K562 (cell line): ENCODE measurements around the gene SUSD3. TPM values are rescaled to one million over a fixed set of nuclear protein-coding genes. Genes with fewer than 3 reads are reported as not detected.

Experiments used
- ATAC-seq: fragments of 200-7000 bp; cut with Tn5 transposase; 3 replicates; pipeline ENCODE4 v1.9.1; 2020; ENCODE audit warnings: moderate library complexity
- BruUV-seq: library from RNA; stranded (reverse); fragments of 400-500 nt; replicated peaks from 2 replicates; lab custom pipeline; 2021; lab: Mats Ljungman, UMichigan
- CTCF ChIA-PET: fragments of 300-600 bp; formaldehyde crosslinking; extraction: SDS; loops from one replicate; lab custom pipeline; 2021; ENCODE audit warnings: low intra/inter-chr PET ratio; lab: Yijun Ruan, JAX
- POLR2A ChIA-PET: fragments of 300-600, 350-650 bp; sonication (Branson Sonifier 250); formaldehyde crosslinking; extraction: SDS; loops from one replicate; lab custom pipeline; 2021; ENCODE audit warnings: antibody characterized with exemption, inconsistent platforms; lab: Yijun Ruan, JAX
- DNase-seq, 4 experiments: peaks; one replicate each; pipeline versions ENCODE4 v3.0.0 to v3.0.0-alpha.2; 2011 to 2018; ENCODE audit warnings: low spot score in 3 of 4, mixed read lengths in 3 of 4; ENCODE audit errors: extremely low read depth in 1 of 4
- FAIRE-seq: peaks from 2 replicates; lab custom pipeline; 2011; peaks lifted over from hg19 to GRCh38; lab: Jason Lieb, UNC
- H2AFZ ChIP-seq: 2 replicates; pipeline ENCODE4 v1.6.0; 2011; ENCODE audit warnings: low read depth, low read length, control low read depth, inconsistent platforms
- H3K27ac ChIP-seq: fragments of 200-600 bp; 3 replicates; pipeline ENCODE4 v1.8.0; 2011; ENCODE audit warnings: low read depth, mild to moderate bottlenecking, control low read depth, inconsistent platforms, low read length, moderate library complexity, mixed read lengths; ENCODE audit errors: extremely low read depth
- H3K27me3 ChIP-seq, 2 experiments: fragments of 300-600 bp in 1 of 2; 2 replicates in 1 of 2; 3 replicates in 1 of 2; pipeline versions ENCODE4 v1.6.0 to v1.8.0; 2011; ENCODE audit warnings: inconsistent platforms in 2 of 2, low read length in 2 of 2, mild to moderate bottlenecking in 1 of 2, mixed read lengths in 1 of 2, moderate library complexity in 1 of 2; ENCODE audit not compliant: control insufficient read depth in 2 of 2, insufficient read depth in 2 of 2
- H3K36me3 ChIP-seq: fragments of 300-600 bp; 3 replicates; pipeline ENCODE4 v1.8.0; 2011; ENCODE audit warnings: mild to moderate bottlenecking, low read length, inconsistent platforms; ENCODE audit not compliant: control insufficient read depth, insufficient read depth
- H3K4me1 ChIP-seq, 2 experiments: fragments of 200-600 bp in 1 of 2; replicated peaks in 1 of 2; 2 replicates in 1 of 2; 3 replicates in 1 of 2; pipeline versions ENCODE4 v1.5.1 to v1.8.0; 2011; ENCODE audit warnings: inconsistent platforms in 2 of 2, low read length in 2 of 2, mild to moderate bottlenecking in 1 of 2, mixed read lengths in 1 of 2, moderate library complexity in 1 of 2; ENCODE audit not compliant: control insufficient read depth in 2 of 2, insufficient read depth in 2 of 2
- H3K4me2 ChIP-seq: 2 replicates; pipeline ENCODE4 v1.6.1; 2011; ENCODE audit warnings: low read length, control low read depth, inconsistent platforms, mixed read lengths; ENCODE audit not compliant: insufficient read depth
- H3K4me3 ChIP-seq: fragments of 200-600 bp; sonication (generic), shearing (Covaris generic); 2 replicates; pipeline ENCODE4 v1.5.1; 2016; ENCODE audit warnings: control low read depth, inconsistent platforms
- H3K79me2 ChIP-seq: fragments of 200-600 bp; 3 replicates; pipeline ENCODE4 v1.8.0; 2011; ENCODE audit warnings: low read length, inconsistent platforms; ENCODE audit not compliant: control insufficient read depth, insufficient read depth
- H3K9ac ChIP-seq, 2 experiments: 2 replicates each; pipeline versions ENCODE4 v1.6.0 to v1.6.1; 2011; ENCODE audit warnings: low read depth in 2 of 2, low read length in 2 of 2, control low read depth in 1 of 2, inconsistent platforms in 1 of 2, mild to moderate bottlenecking in 1 of 2, mixed read lengths in 1 of 2; ENCODE audit not compliant: insufficient read depth in 1 of 2
- H3K9me1 ChIP-seq: one replicate; pipeline ENCODE4 v1.6.0; 2011; ENCODE audit warnings: inconsistent platforms, mild to moderate bottlenecking, low read length, moderate library complexity; ENCODE audit not compliant: control insufficient read depth, insufficient read depth
- H3K9me3 ChIP-seq: replicated peaks from 2 replicates; pipeline ENCODE4 v1.5.1; 2011; ENCODE audit warnings: low read depth, low read length, inconsistent platforms; ENCODE audit not compliant: control insufficient read depth, insufficient read depth
- H4K20me1 ChIP-seq: replicated peaks from 2 replicates; pipeline ENCODE4 v1.6.1; 2011; ENCODE audit warnings: low read length, inconsistent platforms, mixed read lengths; ENCODE audit not compliant: control insufficient read depth, insufficient read depth
- ARHGAP35 ChIP-seq: fragments of 450-650 bp; IDR thresholded peaks from 2 replicates; pipeline ENCODE4 v1.6.1; 2018; ENCODE audit not compliant: partially characterized antibody
- BRF1 ChIP-seq: IDR thresholded peaks from 3 replicates; pipeline ENCODE4 v1.6.1; 2011; ENCODE audit warnings: borderline replicate concordance, mild to moderate bottlenecking; ENCODE audit not compliant: insufficient read length; ENCODE audit errors: extremely low read depth
- CREBBP ChIP-seq: IDR thresholded peaks from one replicate; pipeline ENCODE4 v1.6.1; 2012; ENCODE audit warnings: low read depth, mild to moderate bottlenecking, control low read depth, inconsistent platforms, low read length
- ZC3H8 ChIP-seq: fragments of 450-650 bp; IDR thresholded peaks from 2 replicates; pipeline ENCODE4 v1.6.1; 2017
- ZFP1 ChIP-seq: fragments of 450-650 bp; formaldehyde crosslinking; IDR thresholded peaks from 2 replicates; pipeline ENCODE4 v1.4.0; 2020; ENCODE audit warnings: mild to moderate bottlenecking, mixed read lengths
- ZNF253 ChIP-seq: fragments of 250-450 bp; sonication (Bioruptor Pico); conservative IDR thresholded peaks from 2 replicates; pipeline ENCODE4 v1.6.1; 2021; ENCODE audit warnings: mild to moderate bottlenecking
- WGBS: fragments of 100-300 bp; shearing (Covaris generic); methylation state at CpG from one replicate; pipeline ENCODE4 v1.1.6; 2016; ENCODE audit warnings: low coverage, mixed read lengths; ENCODE audit not compliant: insufficient coverage; ENCODE audit errors: missing lambda C conversion rate; 5-methylcytosine and 5-hydroxymethylcytosine counted together
- in situ Hi-C: fragments of 300-500 bp; cut with MboI; formaldehyde crosslinking; loops from 4 replicates; pipeline ENCODE4 v1.15.0; 2018; ENCODE audit warnings: inconsistent platforms, mixed read lengths
- intact Hi-C: fragments of 100-400 bp; cut with micrococcal nuclease; formaldehyde crosslinking; loops from 2 replicates; pipeline ENCODE4 v1.14.2; 2022
- polyA plus RNA-seq, 8 experiments: library from polyadenylated mRNA; depleted of rRNA in 4 of 8; stranded (reverse) in 5 of 8; unstranded in 3 of 8; fragments of >200 nt; fragmentation: Nextera tagmentation in 2 of 8; fragmentation: Illumina TruSeq in 1 of 8; extraction: Ambion mirVana in 2 of 8; extraction: Trizol in 1 of 8; gene quantifications; 2 replicates each; pipeline versions ENCODE4 v1.2.1 to v1.2.3, GENCODE V29; 2011 to 2014; ENCODE audit warnings: inconsistent platforms in 1 of 8, missing spikeins in 1 of 8
- total RNA-seq, 7 experiments: library from RNA; depleted of rRNA in 6 of 7; stranded (reverse); fragments of >200 nt in 6 of 7; fragmentation: Illumina TruSeq in 2 of 7; extraction: Trizol in 2 of 7; gene quantifications; 2 replicates each; pipeline versions ENCODE4 v1.2.1 to v1.2.3, GENCODE V29; 2011 to 2021; ENCODE audit warnings: low replicate concordance in 1 of 7
- TF ChIP-seq, protein P1 (sequence below), 3 experiments: fragments of 200-800 bp in 1 of 3; fragments of 250-450 bp in 1 of 3; fragments of 450-650 bp in 1 of 3; sonication (Bioruptor Pico) in 1 of 3; sonication (Bioruptor generic) in 1 of 3; formaldehyde crosslinking in 1 of 3; IDR thresholded peaks; 2 replicates each; pipeline versions ENCODE4 v1.6.1 to v1.8.0; 2016 to 2022; ENCODE audit warnings: mild to moderate bottlenecking in 2 of 3, missing genetic modification characterization in 2 of 3, missing compliant biosample characterization in 1 of 3, moderate library complexity in 1 of 3
- TF ChIP-seq, protein P2 (sequence below): fragments of 450-650 bp; IDR thresholded peaks from 2 replicates; pipeline ENCODE4 v1.6.1; 2018; ENCODE audit not compliant: partially characterized antibody

SUSD3 gene
- total and polyA plus RNA-seq, 9 of the 15 experiments (the other 6 are each of a cell fraction or from before 2014, with no cell fraction given) = 1.3 to 21.7 (median 11.4) TPM

DNA sequence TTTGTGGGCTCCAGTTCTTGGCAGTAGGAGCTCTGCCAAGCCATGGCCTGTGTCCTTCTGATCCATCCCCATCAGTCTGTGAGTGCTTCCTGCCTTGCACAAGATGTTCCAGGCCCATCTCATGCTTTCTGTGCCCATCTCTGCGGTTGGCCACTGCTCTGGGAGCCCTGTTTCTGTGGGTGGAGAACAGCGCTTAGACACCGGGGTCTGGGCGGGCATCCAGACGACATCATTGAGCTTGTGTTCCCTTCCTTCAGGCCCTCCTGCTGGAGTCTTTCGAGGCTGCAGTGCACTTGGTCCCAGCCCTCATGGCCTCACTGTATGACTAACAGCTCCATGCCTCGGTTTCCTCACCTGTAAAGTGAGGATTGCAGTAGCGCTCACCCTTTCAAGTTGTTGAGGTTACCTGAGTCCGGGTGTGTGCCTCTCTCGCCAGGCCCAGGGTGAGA is 22.6 kb downstream of the SUSD3 start:
- Histone ChIP-seq H3K9me1 (peaks cover 2% of the 10 kb centered on the region), H3K4me3 (no peak overlapping the region)
- in situ Hi-C loops = no loop called here

DNA sequence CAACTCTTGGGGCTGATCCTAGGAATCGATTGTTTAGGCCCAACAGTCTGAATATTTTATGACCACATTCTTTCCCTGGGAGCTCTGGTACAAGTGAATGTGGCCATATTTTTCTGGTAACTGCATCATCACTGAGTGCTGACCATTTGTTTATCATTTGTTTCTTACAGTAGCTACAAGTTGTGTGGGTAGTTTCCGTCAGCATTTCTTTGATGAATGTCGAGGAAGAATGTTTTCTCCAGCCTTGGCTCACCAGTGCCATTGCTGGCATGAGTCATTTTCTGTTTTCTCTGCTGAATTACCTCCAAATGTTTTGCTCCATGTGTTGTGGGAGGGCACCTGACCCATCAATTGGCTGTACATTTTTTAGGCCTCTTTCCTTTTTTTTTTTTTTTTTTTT is 23.4 kb downstream of the SUSD3 start:
- H4K20me1 ChIP-seq = no peaks in the 10 kb centered on the region
- no peak for DNase-seq
- ATAC-seq = no peak
- intact Hi-C loops (no loop called here), in situ Hi-C loops (no loop called here)
- POLR2A ChIA-PET = interaction anchor here (4.4 kb wide), 1 partner anchor 14 kb away, joined by 17 read pairs; the partner anchor contains the start of gene CARD19
- H3K9me1 ChIP-seq = no peaks in the 10 kb centered on the region
- H3K4me1 ChIP-seq = peaks cover 5 to 21% of the 10 kb centered on the region in 2 experiments; a peak in 3 of 5 replicates
- no peak for FAIRE-seq
- CTCF ChIA-PET = no interaction called here
- no peaks in the 10 kb centered on the region for H3K27me3 ChIP-seq
- H3K27ac ChIP-seq = no peak overlapping the region
- no peak overlapping the region for H2AFZ ChIP-seq
- 76% methylated on average over 3 of the region's 3 CpGs for WGBS
- no peak overlapping the region for H3K4me2 ChIP-seq
- BruUV-seq = no TSS peak
- H3K9me3 ChIP-seq = no peaks in the 10 kb centered on the region
- peaks cover 7% of the 10 kb centered on the region; the same call in 2 of the 3 replicates for H3K36me3 ChIP-seq
- no peak overlapping the region for H3K4me3 ChIP-seq
- no peak overlapping the region for H3K9ac ChIP-seq
- no peaks in the 10 kb centered on the region for H3K79me2 ChIP-seq
- TF ChIP-seq, protein P1, sequence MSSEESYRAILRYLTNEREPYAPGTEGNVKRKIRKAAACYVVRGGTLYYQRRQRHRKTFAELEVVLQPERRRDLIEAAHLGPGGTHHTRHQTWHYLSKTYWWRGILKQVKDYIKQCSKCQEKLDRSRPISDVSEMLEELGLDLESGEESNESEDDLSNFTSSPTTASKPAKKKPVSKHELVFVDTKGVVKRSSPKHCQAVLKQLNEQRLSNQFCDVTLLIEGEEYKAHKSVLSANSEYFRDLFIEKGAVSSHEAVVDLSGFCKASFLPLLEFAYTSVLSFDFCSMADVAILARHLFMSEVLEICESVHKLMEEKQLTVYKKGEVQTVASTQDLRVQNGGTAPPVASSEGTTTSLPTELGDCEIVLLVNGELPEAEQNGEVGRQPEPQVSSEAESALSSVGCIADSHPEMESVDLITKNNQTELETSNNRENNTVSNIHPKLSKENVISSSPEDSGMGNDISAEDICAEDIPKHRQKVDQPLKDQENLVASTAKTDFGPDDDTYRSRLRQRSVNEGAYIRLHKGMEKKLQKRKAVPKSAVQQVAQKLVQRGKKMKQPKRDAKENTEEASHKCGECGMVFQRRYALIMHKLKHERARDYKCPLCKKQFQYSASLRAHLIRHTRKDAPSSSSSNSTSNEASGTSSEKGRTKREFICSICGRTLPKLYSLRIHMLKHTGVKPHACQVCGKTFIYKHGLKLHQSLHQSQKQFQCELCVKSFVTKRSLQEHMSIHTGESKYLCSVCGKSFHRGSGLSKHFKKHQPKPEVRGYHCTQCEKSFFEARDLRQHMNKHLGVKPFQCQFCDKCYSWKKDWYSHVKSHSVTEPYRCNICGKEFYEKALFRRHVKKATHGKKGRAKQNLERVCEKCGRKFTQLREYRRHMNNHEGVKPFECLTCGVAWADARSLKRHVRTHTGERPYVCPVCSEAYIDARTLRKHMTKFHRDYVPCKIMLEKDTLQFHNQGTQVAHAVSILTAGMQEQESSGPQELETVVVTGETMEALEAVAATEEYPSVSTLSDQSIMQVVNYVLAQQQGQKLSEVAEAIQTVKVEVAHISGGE (CRISPR knock-in tag; IDR thresholded peaks at IDR 0.05) = no peak
- TF ChIP-seq ZNF253 (CRISPR knock-in tag) = no peak
- no peak for TF ChIP-seq ZFP1 (CRISPR knock-in tag)
- no peak for TF ChIP-seq ARHGAP35
- no peak for TF ChIP-seq CREBBP
- TF ChIP-seq, protein P2, sequence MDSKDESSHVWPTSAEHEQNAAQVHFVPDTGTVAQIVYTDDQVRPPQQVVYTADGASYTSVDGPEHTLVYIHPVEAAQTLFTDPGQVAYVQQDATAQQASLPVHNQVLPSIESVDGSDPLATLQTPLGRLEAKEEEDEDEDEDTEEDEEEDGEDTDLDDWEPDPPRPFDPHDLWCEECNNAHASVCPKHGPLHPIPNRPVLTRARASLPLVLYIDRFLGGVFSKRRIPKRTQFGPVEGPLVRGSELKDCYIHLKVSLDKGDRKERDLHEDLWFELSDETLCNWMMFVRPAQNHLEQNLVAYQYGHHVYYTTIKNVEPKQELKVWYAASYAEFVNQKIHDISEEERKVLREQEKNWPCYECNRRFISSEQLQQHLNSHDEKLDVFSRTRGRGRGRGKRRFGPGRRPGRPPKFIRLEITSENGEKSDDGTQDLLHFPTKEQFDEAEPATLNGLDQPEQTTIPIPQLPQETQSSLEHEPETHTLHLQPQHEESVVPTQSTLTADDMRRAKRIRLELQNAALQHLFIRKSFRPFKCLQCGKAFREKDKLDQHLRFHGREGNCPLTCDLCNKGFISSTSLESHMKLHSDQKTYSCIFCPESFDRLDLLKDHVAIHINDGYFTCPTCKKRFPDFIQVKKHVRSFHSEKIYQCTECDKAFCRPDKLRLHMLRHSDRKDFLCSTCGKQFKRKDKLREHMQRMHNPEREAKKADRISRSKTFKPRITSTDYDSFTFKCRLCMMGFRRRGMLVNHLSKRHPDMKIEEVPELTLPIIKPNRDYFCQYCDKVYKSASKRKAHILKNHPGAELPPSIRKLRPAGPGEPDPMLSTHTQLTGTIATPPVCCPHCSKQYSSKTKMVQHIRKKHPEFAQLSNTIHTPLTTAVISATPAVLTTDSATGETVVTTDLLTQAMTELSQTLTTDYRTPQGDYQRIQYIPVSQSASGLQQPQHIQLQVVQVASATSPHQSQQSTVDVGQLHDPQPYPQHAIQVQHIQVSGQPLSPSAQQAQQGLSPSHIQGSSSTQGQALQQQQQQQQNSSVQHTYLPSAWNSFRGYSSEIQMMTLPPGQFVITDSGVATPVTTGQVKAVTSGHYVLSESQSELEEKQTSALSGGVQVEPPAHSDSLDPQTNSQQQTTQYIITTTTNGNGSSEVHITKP = no peak

More for the DNA sequence above, 22.6 kb downstream of the SUSD3 start:
- Histone ChIP-seq H3K9me3 (no peaks in the 10 kb centered on the region), H3K4me2 (no peak overlapping the region), H4K20me1 (no peaks in the 10 kb centered on the region), H3K4me1 (peaks cover 12 to 21% of the 10 kb centered on the region in 2 experiments; a peak in 4 of 5 replicates), H2AFZ (no peak overlapping the region), H3K79me2 (no peaks in the 10 kb centered on the region), H3K27ac (no peak overlapping the region), H3K36me3 (peaks cover 7% of the 10 kb centered on the region; the same call in 2 of the 3 replicates), H3K27me3 (no peaks in the 10 kb centered on the region), H3K9ac (no peak overlapping the region)
- DNase-seq (no peak), ATAC-seq (no peak), FAIRE-seq (no peak)
- BruUV-seq = no TSS peak
- intact Hi-C loops = no loop called here
- CTCF ChIA-PET = no interaction called here
- TF ChIP-seq BRF1 = no peak
- TF ChIP-seq ZC3H8 = no peak
- TF ChIP-seq, all 486 proteins: peak for 0
- WGBS = 69% methylated on average over 10 of the region's 10 CpGs
- POLR2A ChIA-PET = interaction anchor here (0.8 to 4.4 kb wide), 2 partner anchors 14 to 17 kb away, joined by 3 to 17 read pairs; partner anchors contain the start of gene CARD19
